Measurements from ENCODE around the gene DOCK1. TPM values are rescaled to one million over a fixed set of nuclear protein-coding genes. Genes with fewer than 3 reads are reported as not detected.
A peak's percentile ranks its signal among the peaks of the same experiment; 100 is the strongest.

Gene DOCK1
- total RNA-seq, 3 donors from 2014 or later: 50.4 to 101 (median 69.2) TPM

DNA sequence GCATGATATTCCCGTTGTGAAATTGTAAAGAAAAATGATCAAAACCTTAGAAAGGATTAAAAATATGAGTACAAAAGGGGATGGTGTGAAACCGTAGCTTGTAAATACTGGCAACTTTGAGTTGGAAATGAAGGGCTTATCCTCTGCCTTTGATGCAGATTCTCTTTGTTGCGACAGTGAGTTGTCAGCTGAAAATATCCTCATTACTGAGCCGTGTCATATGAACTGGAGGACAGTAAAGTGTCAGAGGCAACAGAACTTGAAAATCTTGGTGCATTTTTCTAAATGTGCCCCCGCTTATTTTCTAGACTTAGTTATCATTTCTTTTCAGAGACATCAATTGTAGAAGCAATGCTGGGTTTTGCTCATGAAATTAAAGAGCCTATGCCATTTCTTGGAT lies 473.4 kb downstream of the DOCK1 start:
- Histone ChIP-seq H3K9me3 (no peaks in the 10 kb centered on the region), H3K36me3 (peaks cover 4% of the 10 kb centered on the region), H3K27me3 (no peaks in the 10 kb centered on the region), H3K4me3 (no peak overlapping the region), H3K4me1 (no peaks in the 10 kb centered on the region), H3K27ac (no peak overlapping the region)
- TF ChIP-seq, protein P1, sequence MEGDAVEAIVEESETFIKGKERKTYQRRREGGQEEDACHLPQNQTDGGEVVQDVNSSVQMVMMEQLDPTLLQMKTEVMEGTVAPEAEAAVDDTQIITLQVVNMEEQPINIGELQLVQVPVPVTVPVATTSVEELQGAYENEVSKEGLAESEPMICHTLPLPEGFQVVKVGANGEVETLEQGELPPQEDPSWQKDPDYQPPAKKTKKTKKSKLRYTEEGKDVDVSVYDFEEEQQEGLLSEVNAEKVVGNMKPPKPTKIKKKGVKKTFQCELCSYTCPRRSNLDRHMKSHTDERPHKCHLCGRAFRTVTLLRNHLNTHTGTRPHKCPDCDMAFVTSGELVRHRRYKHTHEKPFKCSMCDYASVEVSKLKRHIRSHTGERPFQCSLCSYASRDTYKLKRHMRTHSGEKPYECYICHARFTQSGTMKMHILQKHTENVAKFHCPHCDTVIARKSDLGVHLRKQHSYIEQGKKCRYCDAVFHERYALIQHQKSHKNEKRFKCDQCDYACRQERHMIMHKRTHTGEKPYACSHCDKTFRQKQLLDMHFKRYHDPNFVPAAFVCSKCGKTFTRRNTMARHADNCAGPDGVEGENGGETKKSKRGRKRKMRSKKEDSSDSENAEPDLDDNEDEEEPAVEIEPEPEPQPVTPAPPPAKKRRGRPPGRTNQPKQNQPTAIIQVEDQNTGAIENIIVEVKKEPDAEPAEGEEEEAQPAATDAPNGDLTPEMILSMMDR (IDR thresholded peaks at IDR 0.05): no peak
- TF ChIP-seq POLR2AphosphoS5 (IDR thresholded peaks at IDR 0.05): no peak
- no peak for TF ChIP-seq POLR2A (IDR thresholded peaks at IDR 0.05)
- DNase-seq (ENCODE audit: low spot score in 2 of 2): no peak
- intact Hi-C loops (cut with DNase I; ENCODE audit: low total_unique reads): no loop called here

DNA sequence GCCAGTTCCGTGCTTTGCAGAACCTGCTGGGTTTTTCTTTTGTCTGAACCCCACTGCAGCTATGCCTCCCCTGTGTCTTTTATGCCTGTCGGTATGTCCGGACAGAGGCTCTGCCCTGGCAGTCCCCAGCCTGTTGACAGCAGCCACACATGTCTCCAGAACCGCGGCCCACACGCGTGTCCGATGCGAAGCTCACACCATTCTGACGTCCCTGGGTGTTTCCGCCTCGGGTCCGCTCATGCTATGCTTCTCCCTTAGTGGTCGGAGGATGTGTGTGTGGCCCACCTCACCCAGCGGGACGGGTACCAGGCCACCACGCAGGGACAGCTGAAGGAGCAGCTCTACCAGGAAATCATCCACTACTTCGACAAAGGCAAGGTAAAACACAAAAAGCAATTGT lies 479.3 kb downstream of the DOCK1 start:
- no peak for TF ChIP-seq POLR2A (IDR thresholded peaks at IDR 0.05)
- TF ChIP-seq POLR2AphosphoS5 (IDR thresholded peaks at IDR 0.05): no peak
- DNase-seq (ENCODE audit: low spot score in 2 of 2): peak in 1 of 2 donors; percentile 17
- no peak overlapping the region for H3K27ac ChIP-seq
- no peaks in the 10 kb centered on the region for H3K9me3 ChIP-seq
- no peaks in the 10 kb centered on the region for H3K4me1 ChIP-seq
- peaks cover 4% of the 10 kb centered on the region for H3K36me3 ChIP-seq
- H3K4me3 ChIP-seq: no peak overlapping the region
- intact Hi-C loops (cut with DNase I; ENCODE audit: low total_unique reads): loop anchor here (5.0 kb wide), 1 partner anchor 363 kb away; no protein-coding TSS in a partner anchor
- no peaks in the 10 kb centered on the region for H3K27me3 ChIP-seq

DNA sequence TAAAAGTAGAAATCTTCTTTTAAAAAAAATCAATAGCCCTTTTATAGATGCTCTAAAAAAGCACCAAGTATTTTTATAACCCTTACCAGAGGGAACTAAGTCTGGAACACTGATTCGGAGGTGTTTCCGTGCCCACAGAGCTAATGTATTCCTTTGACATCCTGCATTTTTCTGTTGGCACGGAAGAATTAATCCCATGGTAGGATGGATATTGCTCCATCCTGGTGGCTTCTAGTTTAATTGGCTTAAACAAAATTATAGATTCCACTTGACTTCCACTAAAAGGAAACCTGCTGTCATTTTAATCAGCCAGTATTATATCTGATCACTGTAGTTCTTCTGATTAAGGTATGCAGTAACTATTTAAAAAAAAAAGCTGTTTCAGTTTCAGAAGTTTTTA lies 479.8 kb downstream of the DOCK1 start:
- no peak for DNase-seq (ENCODE audit: low spot score in 2 of 2)
- Histone ChIP-seq H3K4me3 (no peak overlapping the region), H3K4me1 (no peaks in the 10 kb centered on the region), H3K9me3 (no peaks in the 10 kb centered on the region), H3K27ac (no peak overlapping the region), H3K36me3 (peaks cover 4% of the 10 kb centered on the region), H3K27me3 (no peaks in the 10 kb centered on the region)
- no peak for TF ChIP-seq POLR2A (IDR thresholded peaks at IDR 0.05)
- TF ChIP-seq POLR2AphosphoS5 (IDR thresholded peaks at IDR 0.05): no peak
- TF ChIP-seq, protein P1 (IDR thresholded peaks at IDR 0.05): no peak
- intact Hi-C loops (cut with DNase I; ENCODE audit: low total_unique reads): no loop called here

DNA sequence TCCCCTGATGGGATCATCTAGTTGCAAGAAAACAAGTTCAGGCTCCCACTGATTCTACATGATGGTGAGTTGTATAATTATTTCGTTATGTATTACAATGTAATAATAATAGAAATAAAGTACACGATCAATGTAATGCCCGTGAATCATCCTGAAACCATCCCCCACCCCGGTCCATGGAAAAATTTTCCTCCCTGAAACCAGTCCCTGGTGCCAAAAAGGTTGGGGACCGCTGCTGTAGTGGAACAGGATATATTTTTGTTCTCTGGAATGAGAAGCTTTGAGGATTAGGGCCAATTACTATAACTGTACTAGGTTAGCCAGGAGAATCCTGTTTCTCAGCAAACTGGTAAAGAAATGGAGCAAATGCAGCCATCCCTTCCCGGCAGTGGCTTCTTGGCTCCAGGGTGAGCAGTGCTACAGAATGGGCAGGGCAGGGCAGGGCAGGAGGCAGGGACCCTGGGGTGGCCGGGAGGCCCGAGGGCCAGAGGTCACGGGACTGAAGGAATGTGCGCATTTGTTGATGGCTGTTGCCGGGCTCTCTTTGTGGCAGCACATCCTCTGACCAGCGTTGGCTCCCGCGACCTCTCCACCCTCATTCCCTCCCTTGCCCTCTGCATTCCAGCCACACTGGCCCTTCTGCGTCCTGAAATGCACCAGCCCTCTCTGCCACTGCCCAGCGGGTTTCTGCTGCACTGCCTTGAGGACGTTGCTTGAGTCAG lies 481.5 kb downstream of the DOCK1 start:
- intact Hi-C loops (cut with DNase I; ENCODE audit: low total_unique reads): no loop called here
- no peak for DNase-seq (ENCODE audit: low spot score in 2 of 2)
- Histone ChIP-seq H3K27ac (no peak overlapping the region), H3K9me3 (no peaks in the 10 kb centered on the region), H3K36me3 (peaks cover 4% of the 10 kb centered on the region), H3K27me3 (no peaks in the 10 kb centered on the region), H3K4me1 (no peaks in the 10 kb centered on the region), H3K4me3 (no peak overlapping the region)
- TF ChIP-seq POLR2AphosphoS5 (IDR thresholded peaks at IDR 0.05) (no peak), POLR2A (IDR thresholded peaks at IDR 0.05) (no peak)
- TF ChIP-seq, protein P1 (IDR thresholded peaks at IDR 0.05): no peak

DNA sequence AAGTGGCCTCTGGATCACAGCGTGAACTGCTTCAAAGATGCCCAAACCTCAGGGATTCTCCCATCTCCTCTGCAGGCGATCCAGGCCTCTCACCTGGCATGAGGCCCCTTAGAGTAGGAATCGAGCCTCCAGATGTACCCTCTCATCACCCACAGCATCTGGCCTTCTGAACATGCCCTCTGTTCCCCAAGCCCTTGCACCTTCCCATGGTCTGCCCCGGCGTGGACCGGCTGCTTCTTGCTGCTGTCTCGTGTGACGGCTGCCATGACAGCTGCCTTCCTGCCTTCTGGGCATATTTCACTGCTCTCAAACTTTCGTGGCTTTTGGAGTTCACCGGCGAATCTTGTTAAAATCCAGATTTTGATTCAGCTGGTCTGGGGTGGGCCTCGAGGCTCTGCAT lies 486.6 kb downstream of the DOCK1 start:
- TF ChIP-seq, protein P1 (IDR thresholded peaks at IDR 0.05): no peak
- TF ChIP-seq POLR2A (IDR thresholded peaks at IDR 0.05) (no peak), POLR2AphosphoS5 (IDR thresholded peaks at IDR 0.05) (no peak)
- Histone ChIP-seq H3K36me3 (no peaks in the 10 kb centered on the region), H3K27me3 (no peaks in the 10 kb centered on the region), H3K9me3 (no peaks in the 10 kb centered on the region), H3K27ac (no peak overlapping the region), H3K4me1 (no peaks in the 10 kb centered on the region), H3K4me3 (no peak overlapping the region)
- intact Hi-C loops (cut with DNase I; ENCODE audit: low total_unique reads): no loop called here
- peak in 1 of 2 donors; percentile 36 for DNase-seq (ENCODE audit: low spot score in 2 of 2)

Data from breast epithelium (tissue), 4 donors.